GM12878 (cell line): ENCODE data around the gene ULBP1. TPM values are rescaled to one million over a fixed set of nuclear protein-coding genes. Genes with fewer than 3 reads are reported as not detected.

Experiments used
- ATAC-seq: fragments of 200-7000 bp; cut with Tn5 transposase; 3 replicates; pipeline ENCODE4 v1.9.1; 2020; ENCODE audit warnings: mild to moderate bottlenecking, moderate library complexity
- BruUV-seq: library from RNA; stranded (reverse); fragments of 400-500 nt; replicated peaks from 2 replicates; lab custom pipeline; 2021; lab: Mats Ljungman, UMichigan
- CTCF ChIA-PET: fragments of 300-600 bp; sonication (Branson Sonifier 250); formaldehyde crosslinking; extraction: SDS; loops from one replicate; lab custom pipeline; 2021; ENCODE audit warnings: inconsistent platforms; lab: Yijun Ruan, JAX
- POLR2A ChIA-PET: fragments of 350-600 bp; formaldehyde crosslinking; extraction: SDS; loops from one replicate; lab custom pipeline; 2021; ENCODE audit warnings: inconsistent platforms; lab: Charles Lee
- RAD21 ChIA-PET: fragments of 300-600 bp; sonication (Branson Sonifier 250); formaldehyde crosslinking; loops from one replicate; lab custom pipeline; 2023; ENCODE audit warnings: antibody characterized with exemption; ENCODE audit not compliant: unreplicated experiment; lab: Charles Lee
- SMC1A ChIA-PET: fragments of 300-600 bp; sonication (Branson Sonifier 250); formaldehyde crosslinking; loops from one replicate; lab custom pipeline; 2023; ENCODE audit not compliant: unreplicated experiment, uncharacterized antibody; lab: Charles Lee
- DNase-seq: peaks from one replicate; pipeline ENCODE4 v3.0.0-alpha.2; 2011; ENCODE audit warnings: low read depth, low spot score
- FAIRE-seq: peaks from 3 replicates; lab custom pipeline; 2011; peaks lifted over from hg19 to GRCh38; lab: Jason Lieb, UNC
- H2AFZ ChIP-seq: 2 replicates; pipeline ENCODE4 v1.6.0; 2011; ENCODE audit warnings: low read depth, low read length, control low read depth; ENCODE audit not compliant: control insufficient read depth
- H3K27ac ChIP-seq: 2 replicates; pipeline ENCODE4 v1.5.1; 2011; ENCODE audit warnings: control low read depth; ENCODE audit not compliant: control insufficient read depth, insufficient read depth
- H3K27me3 ChIP-seq, 2 experiments: replicated peaks in 1 of 2; 2 replicates each; pipeline versions ENCODE4 v1.6.0 to v1.6.1; 2011; ENCODE audit warnings: low read length in 1 of 2; ENCODE audit not compliant: control insufficient read depth in 2 of 2, insufficient read depth in 2 of 2
- H3K36me3 ChIP-seq, 2 experiments: 2 replicates each; pipeline ENCODE4 v1.5.1; 2011; ENCODE audit warnings: low read length in 1 of 2; ENCODE audit not compliant: control insufficient read depth in 2 of 2, insufficient read depth in 2 of 2
- H3K4me1 ChIP-seq: 2 replicates; pipeline ENCODE4 v1.6.1; 2011; ENCODE audit warnings: mild to moderate bottlenecking, low read length, moderate library complexity, mixed read lengths; ENCODE audit not compliant: control insufficient read depth, insufficient read depth
- H3K4me2 ChIP-seq: 2 replicates; pipeline ENCODE4 v1.6.0; 2011; ENCODE audit warnings: control low read depth; ENCODE audit not compliant: control insufficient read depth, insufficient read depth
- H3K4me3 ChIP-seq: fragments of 200-600 bp; sonication (generic); 2 replicates; pipeline ENCODE4 v1.5.1; 2016
- H3K79me2 ChIP-seq: 2 replicates; pipeline ENCODE4 v1.6.0; 2011; ENCODE audit warnings: low read length; ENCODE audit not compliant: control insufficient read depth, insufficient read depth
- H3K9ac ChIP-seq: 2 replicates; pipeline ENCODE4 v1.8.0; 2011; ENCODE audit warnings: low read length, control low read depth, mixed read lengths; ENCODE audit not compliant: control insufficient read depth, insufficient read depth
- H3K9me3 ChIP-seq: replicated peaks from 3 replicates; pipeline ENCODE4 v1.5.1; 2011; ENCODE audit warnings: mild to moderate bottlenecking, low read length; ENCODE audit not compliant: control insufficient read depth, insufficient read depth
- H4K20me1 ChIP-seq: 2 replicates; pipeline ENCODE4 v1.6.0; 2011; ENCODE audit not compliant: control insufficient read depth, insufficient read depth
- JUNB ChIP-seq: IDR thresholded peaks from 2 replicates; pipeline ENCODE4 v1.6.1; 2016; ENCODE audit warnings: antibody characterized with exemption, mild to moderate bottlenecking
- POU2F2 ChIP-seq: IDR thresholded peaks from 3 replicates; pipeline ENCODE4 v1.6.1; 2011; ENCODE audit warnings: low read depth, mild to moderate bottlenecking, low read length, borderline replicate concordance
- REST ChIP-seq: IDR thresholded peaks from 2 replicates; pipeline ENCODE4 v1.6.1; 2012; ENCODE audit warnings: mild to moderate bottlenecking, low read depth, low read length
- WGBS: methylation state at CpG from one replicate; pipeline ENCODE4 v1.1.6; 2016; ENCODE audit warnings: low lambda C conversion rate; ENCODE audit not compliant: insufficient replicate concordance, insufficient coverage; ENCODE audit errors: missing lambda C conversion rate; 5-methylcytosine and 5-hydroxymethylcytosine counted together
- in situ Hi-C: fragments of 300-500 bp; cut with MboI; formaldehyde crosslinking; loops from 9 replicates; pipeline ENCODE4 v1.14.3; 2018; ENCODE audit warnings: mixed read lengths
- intact Hi-C: fragments of 100-400 bp; cut with micrococcal nuclease; formaldehyde crosslinking; loops from one replicate; pipeline ENCODE4 v1.14.2; 2022; ENCODE audit not compliant: unreplicated experiment
- polyA plus RNA-seq, 11 experiments: library from polyadenylated mRNA; depleted of rRNA in 4 of 11; unstranded in 6 of 11; stranded (reverse) in 5 of 11; fragments of >200 nt; fragmentation: Nextera tagmentation in 4 of 11; fragmentation: Illumina TruSeq in 1 of 11; extraction: Ambion mirVana in 4 of 11; extraction: Trizol in 1 of 11; gene quantifications; 1 replicate in 1 of 11; 2 replicates in 10 of 11; pipeline versions ENCODE4 v1.2.1 to v1.2.3, GENCODE V29; 2011 to 2016; ENCODE audit warnings: inconsistent platforms in 2 of 11, missing spikeins in 2 of 11, low read depth in 1 of 11
- total RNA-seq, 4 experiments: library from RNA; depleted of rRNA in 3 of 4; stranded (reverse); fragments of >200 nt in 3 of 4; fragmentation: Illumina TruSeq in 1 of 4; extraction: Trizol in 1 of 4; gene quantifications; 2 replicates each; pipeline versions ENCODE4 v1.2.1 to v1.2.3, GENCODE V29; 2013 to 2021

Gene ULBP1
- total and polyA plus RNA-seq, 10 of the 15 experiments (the other 5 are each of a cell fraction or from before 2014, with no cell fraction given): 0.02 to 0.12 (median 0.04) TPM; not detected in 7

GRCh38 chr6:149933461-149933860 lies 30.3 kb upstream of the ULBP1 start:
- no peak overlapping the region for H3K27ac ChIP-seq
- CTCF ChIA-PET: interaction anchor here (1.4 to 1.5 kb wide), 2 partner anchors 83 to 85 kb away, joined by 3 to 4 read pairs; no protein-coding TSS in a partner anchor
- no peak overlapping the region for H3K9ac ChIP-seq
- no peaks in the 10 kb centered on the region for H3K79me2 ChIP-seq
- H3K36me3 ChIP-seq: no peaks in the 10 kb centered on the region
- H3K27me3 ChIP-seq: peaks cover 6 to 8% of the 10 kb centered on the region in 2 experiments
- H2AFZ ChIP-seq: no peak overlapping the region
- RAD21 ChIA-PET: no interaction called here
- no peak overlapping the region for H3K4me3 ChIP-seq
- in situ Hi-C loops: loop anchor here (10.0 kb wide), 1 partner anchor 881 kb away; no protein-coding TSS in a partner anchor
- FAIRE-seq (no peak), DNase-seq (no peak), ATAC-seq (no peak)
- POLR2A ChIA-PET: no interaction called here
- H3K4me1 ChIP-seq: peaks cover 4% of the 10 kb centered on the region
- BruUV-seq: no TSS peak
- no peaks in the 10 kb centered on the region for H3K9me3 ChIP-seq
- no peak overlapping the region for H3K4me2 ChIP-seq
- intact Hi-C loops: loop anchor here (10.0 kb wide), 3 partner anchors 209 to 881 kb away; no protein-coding TSS in a partner anchor
- SMC1A ChIA-PET: interaction anchor here (1.4 kb wide), 1 partner anchor 100 kb away, joined by 3 read pairs; no protein-coding TSS in a partner anchor
- 12% methylated on average over 3 of the region's 3 CpGs for WGBS
- no peaks in the 10 kb centered on the region; the same call in none of the 2 replicates for H4K20me1 ChIP-seq
- no peak for TF ChIP-seq POU2F2
- TF ChIP-seq REST: no peak
- no peak for TF ChIP-seq JUNB
- TF ChIP-seq, all 136 proteins: peak for 0
